ENCODE results near the gene NANP. TPM values are rescaled to one million over a fixed set of nuclear protein-coding genes. Genes with fewer than 3 reads are reported as not detected.
"Not testable (repeated sequence)": the region's sequence is repeated elsewhere in the genome, so short reads cannot be mapped to it uniquely, and the experiment has no call there.

The NANP gene
- total RNA-seq, 1 donor from 2014 or later = 4.8 TPM

DNA sequence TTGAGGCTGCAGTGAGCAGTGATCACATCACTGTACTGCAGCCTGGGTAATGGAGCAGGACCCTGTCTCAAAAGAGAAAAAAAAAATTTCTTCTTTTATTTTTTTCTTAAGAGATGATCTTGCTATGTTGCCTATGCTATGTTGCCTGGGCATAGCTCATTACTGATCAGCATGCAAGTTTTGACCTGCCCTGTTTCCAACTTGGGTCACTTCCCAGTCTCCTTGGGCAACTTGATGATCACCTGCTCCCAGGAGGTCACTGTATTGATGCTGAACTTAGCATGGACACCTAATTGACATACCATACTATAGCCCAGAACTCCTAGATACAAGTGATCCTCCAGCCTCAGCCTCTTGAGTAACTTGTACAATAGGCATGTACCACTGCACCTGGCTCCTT, 30.7 kb upstream of the NANP start:
- H3K27me3 ChIP-seq = no peaks in the 10 kb centered on the region
- intact Hi-C loops (cut with DNase I) = no loop called here
- no peaks in the 10 kb centered on the region for H3K4me1 ChIP-seq
- H3K4me3 ChIP-seq = no peak overlapping the region
- TF ChIP-seq CTCF (IDR thresholded peaks at IDR 0.05) = no peak
- H3K9me3 ChIP-seq = no peaks in the 10 kb centered on the region
- ATAC-seq (no peak), DNase-seq (no peak)
- H3K36me3 ChIP-seq = no peaks in the 10 kb centered on the region
- no peak overlapping the region for H3K27ac ChIP-seq

GRCh38 chr20:25652866-25653265, 29.1 kb upstream of the NANP start:
- H3K4me1 ChIP-seq; H3K36me3 ChIP-seq; H3K9me3 ChIP-seq; intact Hi-C loops (cut with DNase I); DNase-seq; H3K27me3 ChIP-seq; H3K27ac ChIP-seq; H3K4me3 ChIP-seq; ATAC-seq: not testable (repeated sequence)

DNA sequence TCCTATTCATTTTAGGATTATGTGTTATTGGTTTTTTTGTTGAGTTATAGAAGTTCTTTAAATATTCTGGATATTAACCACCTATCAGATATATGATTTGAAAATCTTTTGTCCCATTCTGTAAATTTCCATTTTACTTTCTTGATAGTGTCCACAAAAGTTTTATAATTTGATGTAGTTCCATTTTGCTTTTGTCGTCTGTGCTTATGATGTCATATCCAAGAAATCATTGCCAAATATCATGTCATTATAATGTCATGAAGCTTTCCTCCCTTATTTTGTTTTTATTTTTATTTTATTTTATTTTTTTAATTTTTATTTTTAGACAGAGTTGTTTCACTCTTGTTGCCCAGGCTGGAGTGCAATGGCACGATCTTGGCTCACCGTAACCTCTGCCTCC, 21.0 kb upstream of the NANP start:
- no peak for DNase-seq
- Histone ChIP-seq H3K4me1 (no peaks in the 10 kb centered on the region), H3K27ac (no peak overlapping the region), H3K4me3 (no peak overlapping the region), H3K9me3 (no peaks in the 10 kb centered on the region), H3K27me3 (no peaks in the 10 kb centered on the region), H3K36me3 (no peaks in the 10 kb centered on the region)
- intact Hi-C loops (cut with DNase I) = no loop called here
- TF ChIP-seq CTCF (IDR thresholded peaks at IDR 0.05) = no peak
- ATAC-seq = no peak

GRCh38 chr20:25643716-25644115, 19.9 kb upstream of the NANP start:
- no peak for TF ChIP-seq CTCF (IDR thresholded peaks at IDR 0.05)
- intact Hi-C loops (cut with DNase I) = no loop called here
- DNase-seq (no peak), ATAC-seq (no peak)
- Histone ChIP-seq H3K4me3 (no peak overlapping the region), H3K27me3 (no peaks in the 10 kb centered on the region), H3K36me3 (no peaks in the 10 kb centered on the region), H3K27ac (no peak overlapping the region), H3K4me1 (no peaks in the 10 kb centered on the region), H3K9me3 (no peaks in the 10 kb centered on the region)

DNA sequence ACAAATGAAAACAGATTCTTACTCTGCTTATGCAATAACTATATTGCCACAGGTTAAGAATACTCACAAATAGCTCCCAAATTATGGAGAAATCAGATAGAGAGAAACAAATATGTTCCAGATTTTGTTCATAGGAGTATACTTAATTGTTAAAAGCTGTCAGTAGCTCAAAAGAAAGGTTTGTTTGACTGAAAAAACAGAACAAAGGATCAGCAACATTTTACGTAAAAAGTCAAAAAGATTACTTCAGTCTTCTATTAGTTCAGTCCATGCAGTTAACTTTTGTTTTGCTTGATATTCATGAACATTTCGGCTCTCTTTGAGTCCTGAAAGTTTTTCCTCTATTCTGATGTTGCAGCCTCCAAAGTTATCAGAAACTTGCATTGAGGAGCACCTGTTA, 13.4 kb upstream of the NANP start:
- Histone ChIP-seq H3K4me3 (no peak overlapping the region), H3K9me3 (no peaks in the 10 kb centered on the region), H3K27ac (no peak overlapping the region), H3K27me3 (no peaks in the 10 kb centered on the region), H3K36me3 (no peaks in the 10 kb centered on the region), H3K4me1 (no peaks in the 10 kb centered on the region)
- no peak for ATAC-seq
- intact Hi-C loops (cut with DNase I) = no loop called here
- TF ChIP-seq CTCF (IDR thresholded peaks at IDR 0.05) = no peak
- DNase-seq = no peak

- H3K27ac ChIP-seq = no peak overlapping the region
- TF ChIP-seq CTCF (IDR thresholded peaks at IDR 0.05) = no peak
- ATAC-seq (no peak), DNase-seq (no peak)
- H3K36me3 ChIP-seq = no peaks in the 10 kb centered on the region
- H3K9me3 ChIP-seq = no peaks in the 10 kb centered on the region
- no peaks in the 10 kb centered on the region for H3K27me3 ChIP-seq
- intact Hi-C loops (cut with DNase I) = no loop called here
- H3K4me1 ChIP-seq = no peaks in the 10 kb centered on the region
- H3K4me3 ChIP-seq = no peak overlapping the region
These were observed 9.4 kb upstream of the NANP start for GRCh38 chr20:25632940-25633790.

DNA sequence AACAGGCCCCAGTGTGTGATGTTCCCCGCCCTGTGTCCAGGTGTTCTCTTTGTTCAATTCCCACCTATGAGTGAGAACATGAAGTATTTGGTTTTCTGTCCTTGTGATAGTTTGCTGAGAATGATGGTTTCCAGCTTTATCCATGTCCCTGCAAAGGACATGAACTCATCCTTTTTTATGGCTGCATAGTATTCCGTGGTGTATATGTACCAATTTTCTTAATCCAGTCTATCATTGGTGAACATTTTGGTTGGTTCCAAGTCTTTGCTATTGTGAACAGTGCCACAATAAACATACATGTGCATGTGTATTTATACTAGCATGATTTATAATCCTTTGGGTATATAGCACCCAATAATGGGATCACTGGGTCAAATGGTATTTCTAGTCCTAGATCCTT, 6.8 kb upstream of the NANP start:
- H3K27ac ChIP-seq; H3K4me1 ChIP-seq; H3K27me3 ChIP-seq; ATAC-seq; H3K36me3 ChIP-seq; DNase-seq; H3K9me3 ChIP-seq; intact Hi-C loops (cut with DNase I); H3K4me3 ChIP-seq: not testable (repeated sequence)

All from upper lobe of right lung (tissue), 1 donor.